ENCODE results near the gene PTPRU.
"Not testable (repeated sequence)": the region's sequence is repeated elsewhere in the genome, so short reads cannot be mapped to it uniquely, and the experiment has no call there.

PTPRU gene

GRCh38 chr1:29297450-29297849 lies 61.1 kb downstream of the PTPRU start:
- no peak for DNase-seq

DNA sequence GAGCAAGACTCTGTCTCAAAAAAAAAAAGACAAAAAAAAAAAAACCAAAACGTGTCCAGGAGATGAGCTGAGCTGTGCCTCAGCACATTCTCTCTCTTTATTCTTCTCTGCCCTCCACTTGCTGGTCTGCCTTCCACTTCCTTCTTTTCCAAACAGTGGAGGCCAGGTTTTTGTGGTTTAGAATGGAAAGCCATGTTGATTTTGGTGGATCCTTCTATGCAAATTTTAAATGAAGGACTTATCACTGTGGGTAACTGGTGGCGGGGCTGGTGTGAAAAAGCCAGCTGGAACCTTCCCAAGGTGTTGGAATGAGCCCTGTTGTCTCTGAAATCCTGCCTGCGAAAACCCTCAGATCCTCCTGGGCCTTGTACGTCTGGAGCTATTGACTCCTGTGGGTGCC lies 61.9 kb downstream of the PTPRU start:
- no peak for DNase-seq

DNA sequence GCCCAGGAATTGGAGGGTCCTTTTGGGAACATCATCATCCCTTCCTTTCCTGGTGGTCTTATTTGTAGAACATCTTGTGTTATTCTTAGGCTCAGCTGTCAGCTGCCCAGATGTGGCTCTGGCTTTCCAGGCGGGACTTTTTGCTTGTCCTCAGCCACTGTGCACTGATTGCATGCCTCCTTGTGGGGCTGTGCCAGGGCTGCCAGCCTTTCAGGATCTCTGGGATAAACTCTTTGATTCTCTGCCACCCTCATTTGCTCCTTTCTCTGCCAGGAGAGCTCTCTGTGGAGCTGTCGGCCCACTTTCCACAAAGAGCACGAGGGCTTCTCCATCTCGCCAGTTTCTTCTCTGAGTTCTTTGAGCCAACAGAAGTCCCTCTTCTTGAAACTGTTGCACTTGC lies 63.1 kb downstream of the PTPRU start:
- no peak for DNase-seq

DNA sequence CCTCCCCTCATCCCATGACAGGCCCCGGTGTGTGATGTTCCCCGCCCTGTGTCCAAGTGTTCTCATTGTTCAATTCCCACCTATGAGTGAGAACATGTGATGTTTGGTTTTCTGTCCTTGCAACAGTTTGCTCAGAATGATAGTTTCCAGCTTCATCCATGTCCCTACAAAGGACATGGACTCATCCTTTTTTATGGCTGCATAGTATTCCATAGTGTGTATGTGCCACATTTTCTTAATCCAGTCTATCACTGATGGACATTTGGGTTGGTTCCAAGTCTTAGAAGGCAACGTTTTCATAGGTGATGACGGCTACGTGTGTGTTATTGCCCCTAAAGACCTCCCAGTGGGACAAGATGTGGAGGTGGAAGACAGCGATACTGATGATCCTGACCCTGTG lies 65.4 kb downstream of the PTPRU start:
- not testable (repeated sequence) for DNase-seq

DNA sequence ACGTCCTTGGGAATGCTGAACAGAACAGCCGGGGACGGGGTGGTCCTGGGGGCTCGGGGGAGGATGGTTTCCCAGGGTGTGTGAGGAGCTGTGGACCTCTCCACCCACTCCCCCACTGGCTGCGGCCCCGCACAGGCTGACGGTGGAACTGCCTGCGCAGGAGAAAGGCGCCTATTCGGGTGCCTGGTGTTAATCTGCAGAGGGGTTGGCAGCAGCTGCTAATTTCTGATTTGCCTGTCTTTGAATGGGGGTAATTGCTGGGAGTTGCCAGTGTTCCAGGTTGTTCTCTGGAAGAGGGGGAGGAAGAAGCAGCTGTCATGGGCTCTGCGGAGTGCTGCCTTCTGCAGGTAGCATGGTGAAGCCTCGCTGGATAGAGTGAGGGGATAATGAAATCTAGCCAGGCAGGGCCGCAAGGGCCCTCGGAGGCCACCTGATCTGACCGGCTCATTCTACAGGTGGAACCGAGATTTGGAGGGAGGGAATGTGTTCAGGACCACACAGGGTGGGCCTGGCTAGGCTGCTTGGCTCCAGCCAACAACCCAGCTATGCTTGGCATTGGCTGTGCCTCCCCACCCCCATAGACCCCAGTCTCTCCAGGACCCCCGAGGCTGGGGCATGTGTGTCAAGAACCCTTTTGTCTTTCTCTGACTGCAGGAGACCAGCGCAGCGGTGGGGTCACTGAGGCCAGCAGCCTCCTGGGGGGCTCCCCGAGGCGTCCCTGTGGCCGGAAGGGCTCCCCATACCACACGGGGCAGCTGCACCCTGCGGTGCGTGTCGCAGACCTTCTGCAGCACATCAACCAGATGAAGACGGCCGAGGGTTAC lies 67.1 kb downstream of the PTPRU start:
- no peak for DNase-seq

DNA sequence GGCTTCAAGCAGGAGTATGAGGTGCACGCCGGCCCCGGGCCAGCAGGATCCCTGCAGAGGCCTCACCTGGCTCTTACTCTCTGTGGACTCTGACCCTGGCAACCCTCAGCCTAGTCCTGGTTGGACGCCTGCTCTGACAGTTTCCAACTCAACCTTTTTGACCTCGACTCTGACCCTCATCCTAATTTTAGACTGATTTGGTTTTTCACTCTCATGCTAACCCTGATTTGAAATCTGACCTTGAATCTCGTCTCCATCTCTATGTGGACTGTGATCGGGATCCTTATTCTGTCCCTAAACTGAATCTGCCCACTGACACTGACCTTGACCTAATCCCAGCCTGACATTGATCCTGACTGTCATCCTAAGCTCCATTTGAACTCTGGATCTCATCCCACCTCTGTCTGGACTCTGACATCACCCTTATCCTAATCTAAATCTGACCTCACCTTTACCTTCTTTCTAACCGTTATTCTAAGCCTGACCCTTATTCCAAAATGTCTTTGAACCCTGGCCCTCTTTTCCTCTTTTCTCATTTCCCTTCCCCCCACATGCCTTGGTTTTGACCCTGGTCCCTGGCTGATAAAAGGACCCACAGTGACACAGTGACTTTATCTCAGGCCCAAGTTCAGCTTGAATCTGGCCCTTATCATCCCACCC lies 67.8 kb downstream of the PTPRU start:
- DNase-seq: no peak

GRCh38 chr1:29305943-29306342 lies 69.6 kb downstream of the PTPRU start:
- no peak for DNase-seq

DNA sequence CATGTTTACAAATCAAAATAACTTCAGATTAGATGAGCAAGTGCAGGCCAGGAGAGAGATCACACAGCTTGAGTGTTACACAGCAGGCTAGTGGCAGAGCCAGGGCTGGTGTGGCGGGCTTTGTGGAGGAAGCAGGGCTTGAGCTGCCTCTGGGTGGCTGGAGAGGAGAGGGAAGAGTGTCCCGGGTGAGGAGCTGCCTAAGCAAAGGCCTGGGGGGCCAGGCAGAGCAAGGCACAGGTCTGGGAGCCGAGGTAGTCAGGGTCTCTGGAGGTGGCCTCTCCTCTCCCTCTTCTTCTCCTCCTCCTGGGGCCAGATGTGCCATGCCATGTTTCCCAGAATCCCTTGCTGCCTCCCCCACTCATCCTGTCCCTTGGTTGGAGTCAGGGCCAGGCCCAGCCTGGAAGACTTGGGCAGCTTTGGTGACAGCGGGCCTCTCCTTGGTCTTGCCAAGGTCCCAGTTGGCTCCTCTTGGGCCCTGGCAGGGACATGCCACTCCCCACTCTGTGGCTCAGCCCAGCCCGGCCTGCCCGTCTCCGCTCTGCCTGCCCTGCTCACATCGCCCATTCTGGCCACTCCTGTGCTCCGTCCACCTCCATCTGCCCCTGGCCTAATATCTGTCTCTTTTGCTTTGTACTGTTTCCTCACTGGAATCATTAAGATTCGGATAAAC lies 70.3 kb downstream of the PTPRU start:
- DNase-seq: no peak

DNA sequence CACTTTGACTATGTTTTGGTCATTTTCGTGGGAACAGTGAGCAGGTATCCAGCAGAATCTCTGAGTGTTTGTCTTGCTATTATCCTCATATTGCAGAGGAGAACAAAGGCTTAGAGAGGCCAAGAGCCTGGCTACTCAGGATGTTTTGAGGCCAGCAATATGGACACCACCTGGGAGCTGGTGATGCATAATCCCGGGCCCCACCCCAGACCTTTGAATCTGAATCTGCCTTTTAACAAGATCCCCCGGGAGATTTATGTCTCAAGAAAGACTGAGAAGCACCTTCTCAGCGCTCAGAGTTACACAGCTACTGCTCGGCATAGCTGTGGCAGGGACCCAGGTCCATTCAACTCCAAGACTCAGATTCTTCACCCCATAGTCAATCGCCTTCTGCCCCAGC lies 72.8 kb downstream of the PTPRU start:
- DNase-seq: no peak

DNA sequence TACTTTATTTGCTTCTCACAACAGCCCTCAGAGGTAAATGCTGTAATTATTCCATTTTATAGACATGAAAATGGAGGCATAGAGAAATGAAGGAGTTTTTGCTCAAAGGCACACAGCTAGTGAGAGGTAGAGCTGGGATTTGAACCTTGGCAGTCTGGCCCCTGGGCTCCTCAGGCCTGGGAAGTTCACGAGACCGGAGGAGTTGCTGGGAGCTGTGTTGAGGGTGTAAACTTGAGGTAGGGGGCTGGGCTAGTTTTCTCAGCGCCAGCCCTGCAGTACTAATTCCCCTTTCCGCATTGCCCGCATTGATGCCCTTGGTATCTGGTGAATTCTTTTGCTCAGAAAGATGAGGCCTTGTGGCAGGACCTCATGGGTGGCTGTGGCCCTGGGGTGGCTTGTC lies 73.3 kb downstream of the PTPRU start:
- DNase-seq: no peak

DNA sequence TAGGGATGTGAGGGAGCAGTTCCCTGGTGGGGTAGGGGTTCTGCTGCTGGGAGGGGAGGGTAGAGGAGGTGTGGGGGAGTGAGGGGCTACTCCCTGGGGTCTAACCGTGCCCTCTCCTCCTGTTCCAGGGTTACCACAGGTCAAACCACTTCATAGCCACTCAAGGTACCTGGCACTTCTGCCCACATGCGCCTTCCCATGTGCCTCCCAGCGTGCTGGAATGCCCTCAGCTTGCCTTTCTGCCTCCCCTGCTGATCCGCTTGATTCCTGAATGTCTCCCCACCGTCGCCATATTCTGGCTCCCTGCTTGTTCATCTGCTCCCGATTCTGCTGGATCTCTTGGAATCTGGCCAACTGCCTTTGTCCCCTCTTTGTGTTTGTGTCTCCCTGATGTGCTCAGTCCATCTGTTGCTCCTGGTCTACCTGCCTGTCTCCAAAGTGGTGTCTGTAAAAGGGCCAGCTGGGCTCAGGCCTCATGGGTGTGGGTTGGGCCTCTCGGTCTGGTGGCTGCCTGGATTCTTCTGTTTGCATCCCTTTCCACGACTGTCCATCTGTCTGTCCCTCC lies 74.4 kb downstream of the PTPRU start:
- DNase-seq: no peak

GRCh38 chr1:29311352-29312030 lies 75.2 kb downstream of the PTPRU start:
- DNase-seq: no peak

DNA sequence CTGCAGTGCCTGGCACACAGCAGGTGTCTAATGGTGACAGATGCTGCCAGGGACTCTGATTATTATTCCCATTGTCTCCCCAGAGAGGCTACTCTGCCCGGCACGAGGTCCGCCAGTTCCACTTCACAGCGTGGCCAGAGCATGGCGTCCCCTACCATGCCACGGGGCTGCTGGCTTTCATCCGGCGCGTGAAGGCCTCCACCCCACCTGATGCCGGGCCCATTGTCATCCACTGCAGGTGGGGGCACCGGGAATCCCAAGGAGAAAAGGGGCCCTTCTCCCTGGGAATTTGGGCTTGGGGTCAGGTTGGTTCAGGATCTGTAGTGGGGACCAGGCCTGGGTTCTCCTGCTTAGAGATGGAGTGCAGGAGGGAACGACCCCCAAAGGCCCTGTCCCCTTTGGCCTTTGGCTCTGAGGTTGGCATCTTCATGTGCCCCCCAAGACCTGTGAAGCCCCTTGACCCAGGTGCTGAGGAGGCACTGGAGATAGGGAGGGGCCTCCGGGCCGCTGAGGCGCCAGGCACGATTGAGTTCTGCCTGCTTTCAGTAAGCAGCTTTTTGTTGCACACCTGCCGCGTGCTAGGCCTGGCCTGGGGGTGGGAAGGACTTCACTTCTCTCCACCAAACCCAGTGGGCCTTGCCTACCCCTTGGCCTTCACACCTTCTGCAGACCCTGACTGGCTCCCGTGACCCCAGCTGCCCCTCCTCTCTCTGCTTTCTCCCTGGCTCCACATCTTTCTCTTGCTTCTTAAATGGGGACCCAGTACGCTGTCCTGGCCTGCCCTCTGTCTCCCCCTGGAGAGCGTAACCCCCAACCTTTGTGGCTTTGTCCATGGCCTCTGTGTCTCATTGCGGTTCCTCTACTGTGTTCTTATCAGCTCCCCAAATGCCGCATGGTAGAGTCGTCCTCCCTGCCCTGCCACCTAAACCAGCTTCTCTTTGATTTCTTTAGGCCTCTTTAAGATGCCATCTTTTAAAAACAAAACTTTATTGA lies 76.4 kb downstream of the PTPRU start:
- no peak for DNase-seq

DNA sequence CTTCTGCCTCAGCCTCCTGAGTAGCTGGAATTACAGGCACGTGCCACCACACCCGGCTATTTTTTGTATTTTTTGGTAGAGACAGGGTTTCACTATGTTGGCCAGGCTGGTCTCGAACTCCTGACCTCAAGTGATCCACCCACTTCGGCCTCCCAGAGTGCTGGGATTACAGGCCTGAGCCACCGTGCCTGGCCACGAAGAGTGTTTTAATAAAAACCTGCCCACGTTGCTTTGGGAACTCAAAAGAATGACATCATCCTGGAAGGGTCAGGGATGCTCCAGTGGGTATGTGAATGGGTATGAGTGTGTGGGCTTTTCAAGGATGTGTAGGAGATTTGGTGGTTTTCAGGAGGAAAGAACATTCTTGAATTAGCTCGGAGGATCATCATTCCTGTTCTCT lies 78.4 kb downstream of the PTPRU start:
- DNase-seq: not testable (repeated sequence)

DNA sequence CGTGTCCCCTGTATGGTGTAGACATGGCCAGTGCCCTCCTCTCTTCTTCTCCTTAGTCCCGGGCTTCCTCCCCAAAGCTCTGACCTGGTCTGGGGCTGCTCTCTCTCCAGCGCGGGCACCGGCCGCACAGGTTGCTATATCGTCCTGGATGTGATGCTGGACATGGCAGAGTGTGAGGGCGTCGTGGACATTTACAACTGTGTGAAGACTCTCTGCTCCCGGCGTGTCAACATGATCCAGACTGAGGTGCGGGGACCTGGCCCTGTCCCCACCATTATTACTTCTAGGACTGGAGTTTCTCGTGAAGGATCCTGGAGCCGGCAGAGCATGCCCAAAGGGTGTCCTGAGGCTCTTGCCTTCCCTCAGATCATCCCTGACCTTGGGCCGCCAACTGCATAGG lies 78.9 kb downstream of the PTPRU start:
- no peak for DNase-seq

GRCh38 chr1:29315876-29316275 lies 79.6 kb downstream of the PTPRU start:
- no peak for DNase-seq

- DNase-seq: no peak
These were observed 81.0 kb downstream of the PTPRU start for GRCh38 chr1:29317063-29317915.

DNA sequence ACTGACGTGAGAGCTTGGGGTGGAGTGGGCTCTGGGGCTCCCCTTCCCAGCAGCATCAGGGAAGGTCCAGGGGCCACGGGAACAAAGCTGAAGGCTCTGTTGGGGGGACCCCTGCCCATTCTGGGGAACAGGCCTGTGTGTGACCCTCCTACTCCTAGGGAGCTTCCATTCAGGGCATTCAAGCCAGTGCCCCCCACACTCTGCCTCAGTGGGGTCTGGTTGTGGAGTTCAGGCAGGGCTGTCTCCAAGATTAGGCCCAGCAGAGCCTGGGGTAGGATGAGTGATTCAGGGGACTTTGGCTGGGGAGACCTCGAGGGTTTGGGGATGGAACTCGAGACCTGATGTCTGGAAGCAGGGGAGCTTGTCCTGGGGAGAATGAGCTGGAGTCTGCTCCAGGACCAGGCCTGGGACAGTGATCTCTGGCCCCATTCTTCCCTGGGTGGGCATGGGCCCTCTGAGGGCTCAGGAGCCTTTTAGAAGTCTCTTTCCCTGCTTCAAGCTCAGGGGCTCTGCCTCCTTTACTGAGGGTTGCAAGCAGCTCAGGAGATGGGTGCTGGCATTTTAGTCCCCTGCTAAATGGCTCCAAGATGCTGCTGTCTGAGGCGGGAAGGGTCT lies 81.7 kb downstream of the PTPRU start:
- DNase-seq: no peak

DNA sequence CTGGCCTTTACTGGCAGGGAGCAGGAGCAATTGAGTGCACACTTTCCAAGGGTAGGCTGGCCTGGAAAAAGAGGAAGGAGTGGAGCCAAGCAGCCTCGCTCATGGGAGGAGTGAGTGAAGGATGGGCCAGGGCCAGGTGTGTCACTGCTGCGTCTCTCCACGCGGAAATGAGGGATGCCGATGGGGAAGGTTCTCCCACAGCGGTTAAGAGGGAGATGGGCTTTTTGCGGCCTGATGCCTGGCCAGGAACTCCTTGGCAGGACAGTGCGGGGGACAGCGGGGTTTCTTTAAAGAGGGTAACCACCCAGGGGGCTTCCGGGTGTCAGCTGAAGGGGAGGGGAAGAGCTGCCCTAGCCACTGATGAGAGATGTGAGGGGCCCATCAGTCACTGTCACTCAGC lies 82.4 kb downstream of the PTPRU start:
- no peak for DNase-seq

Measured in right forelimb (tissue), 1 donor.